ENCODE results near the gene VWF. TPM values are rescaled to one million over a fixed set of nuclear protein-coding genes. Genes with fewer than 3 reads are reported as not detected.

Gene VWF
- polyA plus RNA-seq, 1 donor (not counting 4 experiments of a cell fraction or from before 2014, with no cell fraction given): 0.01 TPM

- TF ChIP-seq EZH2 (IDR thresholded peaks at IDR 0.05; ENCODE audit: low read length) (no peak), CTCF (optimal IDR thresholded peaks at IDR 0.05 in 1 of 3, IDR thresholded peaks at IDR 0.05 in 1 of 3, conservative IDR thresholded peaks at IDR 0.05 in 1 of 3; ENCODE audit: extremely low read depth in 1 of 3, insufficient read depth in 2 of 3, low read length in 3 of 3) (no peak)
- dilution Hi-C loops (cut with MboI; ENCODE audit: extremely low pct_ligation_motif_present, low sequenced_read_pairs): no loop called here
- no peak overlapping the region for H3K4me3 ChIP-seq (ENCODE audit: control insufficient read depth in 2 of 3, extremely low read depth in 1 of 3, insufficient read depth in 2 of 3, low read depth in 1 of 3, low read length in 3 of 3)
- no peak overlapping the region for H3K4me2 ChIP-seq (ENCODE audit: control insufficient read depth, extremely low read depth, insufficient read depth, low read depth, low read length)
- FAIRE-seq (no peak), DNase-seq (ENCODE audit: low read depth, low spot score) (no peak)
- H3K9me3 ChIP-seq (ENCODE audit: control insufficient read depth, low read depth, low read length): peaks cover 3% of the 10 kb centered on the region
- H3K36me3 ChIP-seq (ENCODE audit: control insufficient read depth in 2 of 2, extremely low read depth in 1 of 2, insufficient read depth in 2 of 2, low read length in 2 of 2): no peaks in the 10 kb centered on the region
- no peaks in the 10 kb centered on the region for H3K9me1 ChIP-seq (ENCODE audit: control insufficient read depth, extremely low read depth, insufficient read depth, low read length)
- no peaks in the 10 kb centered on the region for H3K4me1 ChIP-seq (ENCODE audit: control insufficient read depth, extremely low read depth, insufficient read depth, low read length)
- no peak overlapping the region for H2AFZ ChIP-seq (ENCODE audit: control insufficient read depth, low read length)
- H4K20me1 ChIP-seq (ENCODE audit: control insufficient read depth, extremely low read depth, insufficient read depth, low read length): no peaks in the 10 kb centered on the region
- no peak overlapping the region for H3K9ac ChIP-seq (ENCODE audit: control insufficient read depth, extremely low read depth, insufficient read depth, low read length)
- no peaks in the 10 kb centered on the region for H3K27me3 ChIP-seq (ENCODE audit: control insufficient read depth, extremely low read depth, insufficient read depth, low read length)
- no peak overlapping the region for H3K27ac ChIP-seq (ENCODE audit: control insufficient read depth, insufficient read depth, low read length)
- H3K79me2 ChIP-seq (ENCODE audit: control insufficient read depth, insufficient read depth, low read length): no peaks in the 10 kb centered on the region
Observed at GRCh38 chr12:5925646-5926045, 198.8 kb downstream of the VWF start.

- Histone ChIP-seq H3K4me1 (ENCODE audit: control insufficient read depth, extremely low read depth, insufficient read depth, low read length) (no peaks in the 10 kb centered on the region), H3K79me2 (ENCODE audit: control insufficient read depth, insufficient read depth, low read length) (no peaks in the 10 kb centered on the region), H3K9me1 (ENCODE audit: control insufficient read depth, extremely low read depth, insufficient read depth, low read length) (no peaks in the 10 kb centered on the region), H3K27ac (ENCODE audit: control insufficient read depth, insufficient read depth, low read length) (no peak overlapping the region), H3K4me3 (ENCODE audit: control insufficient read depth in 2 of 3, extremely low read depth in 1 of 3, insufficient read depth in 2 of 3, low read depth in 1 of 3, low read length in 3 of 3) (no peak overlapping the region), H3K9ac (ENCODE audit: control insufficient read depth, extremely low read depth, insufficient read depth, low read length) (no peak overlapping the region), H3K9me3 (ENCODE audit: control insufficient read depth, low read depth, low read length) (peaks cover 3% of the 10 kb centered on the region), H3K4me2 (ENCODE audit: control insufficient read depth, extremely low read depth, insufficient read depth, low read depth, low read length) (no peak overlapping the region), H4K20me1 (ENCODE audit: control insufficient read depth, extremely low read depth, insufficient read depth, low read length) (no peaks in the 10 kb centered on the region), H3K36me3 (ENCODE audit: control insufficient read depth in 2 of 2, extremely low read depth in 1 of 2, insufficient read depth in 2 of 2, low read length in 2 of 2) (no peaks in the 10 kb centered on the region), H2AFZ (ENCODE audit: control insufficient read depth, low read length) (no peak overlapping the region), H3K27me3 (ENCODE audit: control insufficient read depth, extremely low read depth, insufficient read depth, low read length) (no peaks in the 10 kb centered on the region)
- DNase-seq (ENCODE audit: low read depth, low spot score): no peak
- no peak for FAIRE-seq
- TF ChIP-seq CTCF (optimal IDR thresholded peaks at IDR 0.05 in 1 of 3, IDR thresholded peaks at IDR 0.05 in 1 of 3, conservative IDR thresholded peaks at IDR 0.05 in 1 of 3; ENCODE audit: extremely low read depth in 1 of 3, insufficient read depth in 2 of 3, low read length in 3 of 3) (no peak), EZH2 (IDR thresholded peaks at IDR 0.05; ENCODE audit: low read length) (no peak)
- dilution Hi-C loops (cut with MboI; ENCODE audit: extremely low pct_ligation_motif_present, low sequenced_read_pairs): no loop called here
Observed at GRCh38 chr12:5924342-5924741, 200.1 kb downstream of the VWF start.
